ENCODE results near the gene GULP1.

Gene GULP1

GRCh38 chr2:188328419-188328818 is 36.7 kb downstream of the GULP1 start:
- Histone ChIP-seq H3K79me2 (ENCODE audit: control insufficient read depth, low read length) (no peaks in the 10 kb centered on the region), H3K4me3 (ENCODE audit: low read length) (no peak overlapping the region), H3K27ac (ENCODE audit: low read depth, low read length) (no peak overlapping the region)

DNA sequence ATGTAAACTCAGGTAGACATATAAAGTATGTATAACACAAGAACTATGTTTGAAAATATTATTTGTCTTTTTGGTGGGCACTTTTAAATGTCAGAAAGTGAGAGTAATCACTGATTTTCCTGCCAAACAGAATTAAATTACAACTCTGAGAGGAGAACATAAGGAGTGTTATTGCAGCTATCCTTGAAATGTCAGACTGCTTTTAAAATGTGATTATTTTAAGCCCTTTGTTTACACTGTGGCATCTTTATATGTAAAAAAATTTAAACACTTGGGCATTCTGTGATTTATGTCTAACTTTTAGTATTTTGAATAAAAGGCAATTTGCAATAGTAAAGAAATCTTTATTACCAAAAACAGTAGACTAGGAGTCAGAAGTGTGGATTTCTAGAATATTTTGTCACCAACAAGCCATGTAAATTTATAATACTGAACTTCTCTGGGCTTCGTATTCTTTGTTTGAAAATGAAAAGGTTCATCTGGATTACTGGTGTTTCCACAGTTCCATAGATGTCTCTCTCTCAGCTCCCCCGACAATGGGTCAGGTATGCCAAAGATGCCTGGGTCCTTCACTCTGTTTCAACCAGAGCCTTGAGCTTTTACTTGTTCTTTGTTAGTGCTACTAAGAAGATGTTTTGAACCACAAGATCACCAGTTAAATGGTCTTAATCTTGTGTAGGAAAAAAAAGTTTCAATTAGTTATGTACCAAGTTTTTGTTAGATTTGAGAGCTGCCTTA is 38.8 kb downstream of the GULP1 start:
- H3K9me2 ChIP-seq (replicated peaks; ENCODE audit: control insufficient read depth, low read length) = no peaks in the 10 kb centered on the region
- H3K27me3 ChIP-seq (ENCODE audit: control insufficient read depth, low read length) = no peaks in the 10 kb centered on the region
- no peaks in the 10 kb centered on the region for H3K79me2 ChIP-seq (ENCODE audit: control insufficient read depth, low read length)
- no peaks in the 10 kb centered on the region for H3K4me1 ChIP-seq (ENCODE audit: control insufficient read depth, low read length)
- no peaks in the 10 kb centered on the region for H4K20me1 ChIP-seq (ENCODE audit: control insufficient read depth, insufficient read depth, low read depth, low read length)
- H3F3A ChIP-seq (ENCODE audit: control insufficient read depth, insufficient read depth) = no peaks in the 10 kb centered on the region
- H3K36me3 ChIP-seq (ENCODE audit: control insufficient read depth, low read length) = no peaks in the 10 kb centered on the region
- H3K27ac ChIP-seq (ENCODE audit: low read depth, low read length) = no peak overlapping the region
- no peaks in the 10 kb centered on the region for H3K9me3 ChIP-seq (ENCODE audit: control insufficient read depth, insufficient read depth, low read length)
- H3K4me3 ChIP-seq (ENCODE audit: low read length) = no peak overlapping the region
- no peak for TF ChIP-seq CTCF (IDR thresholded peaks at IDR 0.05; ENCODE audit: low read depth, low read length, poor library complexity, severe bottlenecking)
- TF ChIP-seq EZH2phosphoT487 (IDR thresholded peaks at IDR 0.05; ENCODE audit: borderline replicate concordance, low read length) = no peak
- no peak overlapping the region for H3K4me2 ChIP-seq (ENCODE audit: low read length)

More at GRCh38 chr2:188328419-188328818, 36.7 kb downstream of the GULP1 start:
- H3F3A ChIP-seq (ENCODE audit: control insufficient read depth, insufficient read depth) = no peaks in the 10 kb centered on the region
- no peaks in the 10 kb centered on the region for H3K4me1 ChIP-seq (ENCODE audit: control insufficient read depth, low read length)
- H3K36me3 ChIP-seq (ENCODE audit: control insufficient read depth, low read length) = no peaks in the 10 kb centered on the region
- H3K9me3 ChIP-seq (ENCODE audit: control insufficient read depth, insufficient read depth, low read length) = no peaks in the 10 kb centered on the region
- no peaks in the 10 kb centered on the region for H4K20me1 ChIP-seq (ENCODE audit: control insufficient read depth, insufficient read depth, low read depth, low read length)
- no peaks in the 10 kb centered on the region for H3K27me3 ChIP-seq (ENCODE audit: control insufficient read depth, low read length)
- H3K4me2 ChIP-seq (ENCODE audit: low read length) = no peak overlapping the region
- no peaks in the 10 kb centered on the region for H3K9me2 ChIP-seq (replicated peaks; ENCODE audit: control insufficient read depth, low read length)
- TF ChIP-seq CTCF (IDR thresholded peaks at IDR 0.05; ENCODE audit: low read depth, low read length, poor library complexity, severe bottlenecking) (no peak), EZH2phosphoT487 (IDR thresholded peaks at IDR 0.05; ENCODE audit: borderline replicate concordance, low read length) (no peak)

GRCh38 chr2:188332619-188333018 is 40.9 kb downstream of the GULP1 start:
- H3K27ac ChIP-seq (ENCODE audit: low read depth, low read length) = no peak overlapping the region
- H4K20me1 ChIP-seq (ENCODE audit: control insufficient read depth, insufficient read depth, low read depth, low read length) = no peaks in the 10 kb centered on the region
- H3K79me2 ChIP-seq (ENCODE audit: control insufficient read depth, low read length) = no peaks in the 10 kb centered on the region
- H3K4me2 ChIP-seq (ENCODE audit: low read length) = no peak overlapping the region
- H3F3A ChIP-seq (ENCODE audit: control insufficient read depth, insufficient read depth) = no peaks in the 10 kb centered on the region
- H3K36me3 ChIP-seq (ENCODE audit: control insufficient read depth, low read length) = no peaks in the 10 kb centered on the region
- TF ChIP-seq CTCF (IDR thresholded peaks at IDR 0.05; ENCODE audit: low read depth, low read length, poor library complexity, severe bottlenecking) (no peak), EZH2phosphoT487 (IDR thresholded peaks at IDR 0.05; ENCODE audit: borderline replicate concordance, low read length) (no peak)
- H3K9me2 ChIP-seq (replicated peaks; ENCODE audit: control insufficient read depth, low read length) = no peaks in the 10 kb centered on the region
- H3K27me3 ChIP-seq (ENCODE audit: control insufficient read depth, low read length) = no peaks in the 10 kb centered on the region
- H3K4me1 ChIP-seq (ENCODE audit: control insufficient read depth, low read length) = no peaks in the 10 kb centered on the region
- no peaks in the 10 kb centered on the region for H3K9me3 ChIP-seq (ENCODE audit: control insufficient read depth, insufficient read depth, low read length)
- no peak overlapping the region for H3K4me3 ChIP-seq (ENCODE audit: low read length)
